Esophagus squamous epithelium (tissue), 5 donors: Measurements from ENCODE around the gene GAL3ST2. TPM values are rescaled to one million over a fixed set of nuclear protein-coding genes. Genes with fewer than 3 reads are reported as not detected.
"Not testable (repeated sequence)": the region's sequence is repeated elsewhere in the genome, so short reads cannot be mapped to it uniquely, and the experiment has no call there.

Experiments
- DNase-seq: peaks from one replicate; lab custom pipeline; 2025; lab: John Stamatoyannopoulos, UW
- H3K27ac ChIP-seq, 4 donors: fragments of 200-600 bp; sonication (generic); one replicate each; pipeline ENCODE4 v1.5.1; 2016 to 2019; ENCODE audit warnings: mild to moderate bottlenecking in 1 of 4
- H3K27me3 ChIP-seq, 4 donors: fragments of 200-600 bp; sonication (generic); 1 replicate in 3 of 4; 2 replicates in 1 of 4; pipeline versions ENCODE4 v1.5.1 to v1.6.0; 2017 to 2021; ENCODE audit warnings: antibody characterized with exemption in 1 of 4
- H3K36me3 ChIP-seq, 3 donors: fragments of 200-600 bp; sonication (generic); one replicate each; pipeline ENCODE4 v1.5.1; 2016 to 2019
- H3K4me1 ChIP-seq, 3 donors: fragments of 200-600 bp; sonication (generic); one replicate each; pipeline ENCODE4 v1.5.1; 2017 to 2019
- H3K4me3 ChIP-seq, 4 donors: fragments of 200-600 bp; sonication (generic); 1 replicate in 3 of 4; 2 replicates in 1 of 4; pipeline ENCODE4 v1.5.1; 2016 to 2019; ENCODE audit warnings: mild to moderate bottlenecking in 2 of 4, moderate library complexity in 1 of 4
- H3K9me3 ChIP-seq, 3 donors: fragments of 200-600 bp; sonication (generic); one replicate each; pipeline ENCODE4 v1.5.1; 2016 to 2019
- POLR2A ChIP-seq, 4 donors: fragments of 450-650 bp; IDR thresholded peaks; one replicate each; pipeline ENCODE4 v1.6.1; 2017; ENCODE audit warnings: antibody characterized with exemption in 4 of 4, mild to moderate bottlenecking in 4 of 4, moderate library complexity in 3 of 4
- WGBS, 2 donors: methylation state at CpG; one replicate each; pipeline ENCODE4 v1.1.5; 2018; 5-methylcytosine and 5-hydroxymethylcytosine counted together
- intact Hi-C: fragments of 100-400 bp; cut with DNase I; formaldehyde crosslinking; loops from one replicate; pipeline ENCODE4 v1.15.0; 2022
- total RNA-seq, 4 donors: library from RNA; depleted of rRNA; stranded (reverse); fragments of >200 nt; gene quantifications; one replicate each; pipeline ENCODE4 v1.1.0, GENCODE V29; 2016
- TF ChIP-seq, protein P1 (sequence below), 6 experiments: fragments of 450-650 bp in 4 of 6; fragments of 200-600 bp in 2 of 6; sonication (generic) in 2 of 6; IDR thresholded peaks; one replicate each; pipeline ENCODE4 v1.5.1; 2016 to 2019; ENCODE audit warnings: antibody characterized with exemption in 6 of 6, mild to moderate bottlenecking in 4 of 6, moderate library complexity in 4 of 6
- donor health status: DM: yes; HTN: yes; CAD: no.

The GAL3ST2 gene
- total RNA-seq, 4 donors from 2014 or later, result 0.38 TPM; not detected in 3

DNA sequence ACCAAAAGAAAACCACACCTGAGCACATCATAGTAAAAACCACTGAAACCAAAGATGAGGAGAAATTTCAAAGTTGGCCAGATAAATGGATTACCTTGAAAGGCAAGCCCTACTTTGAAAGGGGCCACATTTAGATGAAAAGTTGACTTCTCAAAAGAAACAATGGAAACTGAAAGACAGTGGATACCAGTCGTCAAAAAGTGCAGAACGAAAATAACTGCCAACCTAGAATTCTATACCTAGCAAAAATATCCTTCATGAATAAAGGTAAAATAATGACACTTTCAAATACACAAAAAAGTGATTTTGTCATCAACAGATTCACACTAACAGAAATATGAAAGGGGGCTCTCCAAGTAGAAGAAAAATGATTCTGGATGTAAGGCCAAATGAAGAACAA, 50.8 kb downstream of the GAL3ST2 start:
- H3K4me1 ChIP-seq, result no peaks in the 10 kb centered on the region
- DNase-seq, result no peak
- TF ChIP-seq, protein P1, sequence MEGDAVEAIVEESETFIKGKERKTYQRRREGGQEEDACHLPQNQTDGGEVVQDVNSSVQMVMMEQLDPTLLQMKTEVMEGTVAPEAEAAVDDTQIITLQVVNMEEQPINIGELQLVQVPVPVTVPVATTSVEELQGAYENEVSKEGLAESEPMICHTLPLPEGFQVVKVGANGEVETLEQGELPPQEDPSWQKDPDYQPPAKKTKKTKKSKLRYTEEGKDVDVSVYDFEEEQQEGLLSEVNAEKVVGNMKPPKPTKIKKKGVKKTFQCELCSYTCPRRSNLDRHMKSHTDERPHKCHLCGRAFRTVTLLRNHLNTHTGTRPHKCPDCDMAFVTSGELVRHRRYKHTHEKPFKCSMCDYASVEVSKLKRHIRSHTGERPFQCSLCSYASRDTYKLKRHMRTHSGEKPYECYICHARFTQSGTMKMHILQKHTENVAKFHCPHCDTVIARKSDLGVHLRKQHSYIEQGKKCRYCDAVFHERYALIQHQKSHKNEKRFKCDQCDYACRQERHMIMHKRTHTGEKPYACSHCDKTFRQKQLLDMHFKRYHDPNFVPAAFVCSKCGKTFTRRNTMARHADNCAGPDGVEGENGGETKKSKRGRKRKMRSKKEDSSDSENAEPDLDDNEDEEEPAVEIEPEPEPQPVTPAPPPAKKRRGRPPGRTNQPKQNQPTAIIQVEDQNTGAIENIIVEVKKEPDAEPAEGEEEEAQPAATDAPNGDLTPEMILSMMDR (IDR thresholded peaks at IDR 0.05), result no peak
- TF ChIP-seq POLR2A (IDR thresholded peaks at IDR 0.05), result no peak

GRCh38 chr2:241833101-241833663, 56.6 kb downstream of the GAL3ST2 start:
- H3K36me3 ChIP-seq, result no peaks in the 10 kb centered on the region
- intact Hi-C loops, result no loop called here
- H3K4me3 ChIP-seq, result no peak overlapping the region
- no peaks in the 10 kb centered on the region for H3K4me1 ChIP-seq
- DNase-seq, result no peak
- H3K27me3 ChIP-seq, result peaks cover 0 to 34% (median 0%) of the 10 kb centered on the region in 4 donors
- no peak overlapping the region for H3K27ac ChIP-seq
- H3K9me3 ChIP-seq, result no peaks in the 10 kb centered on the region
- 34 to 49% methylated on average over 13 of the region's 13 CpGs for WGBS, 2 donors
- TF ChIP-seq, protein P1 (IDR thresholded peaks at IDR 0.05), result no peak
- TF ChIP-seq POLR2A (IDR thresholded peaks at IDR 0.05), result no peak

More for the DNA sequence above, 50.8 kb downstream of the GAL3ST2 start:
- Histone ChIP-seq H3K27ac (no peak overlapping the region), H3K9me3 (peaks cover 0 to 16% (median 6%) of the 10 kb centered on the region in 3 donors), H3K27me3 (peaks cover 0 to 15% (median 0%) of the 10 kb centered on the region in 4 donors), H3K36me3 (no peaks in the 10 kb centered on the region), H3K4me3 (no peak overlapping the region)
- intact Hi-C loops, result no loop called here
- WGBS, 2 donors, result 56 to 69% methylated on average over 2 of the region's 2 CpGs

DNA sequence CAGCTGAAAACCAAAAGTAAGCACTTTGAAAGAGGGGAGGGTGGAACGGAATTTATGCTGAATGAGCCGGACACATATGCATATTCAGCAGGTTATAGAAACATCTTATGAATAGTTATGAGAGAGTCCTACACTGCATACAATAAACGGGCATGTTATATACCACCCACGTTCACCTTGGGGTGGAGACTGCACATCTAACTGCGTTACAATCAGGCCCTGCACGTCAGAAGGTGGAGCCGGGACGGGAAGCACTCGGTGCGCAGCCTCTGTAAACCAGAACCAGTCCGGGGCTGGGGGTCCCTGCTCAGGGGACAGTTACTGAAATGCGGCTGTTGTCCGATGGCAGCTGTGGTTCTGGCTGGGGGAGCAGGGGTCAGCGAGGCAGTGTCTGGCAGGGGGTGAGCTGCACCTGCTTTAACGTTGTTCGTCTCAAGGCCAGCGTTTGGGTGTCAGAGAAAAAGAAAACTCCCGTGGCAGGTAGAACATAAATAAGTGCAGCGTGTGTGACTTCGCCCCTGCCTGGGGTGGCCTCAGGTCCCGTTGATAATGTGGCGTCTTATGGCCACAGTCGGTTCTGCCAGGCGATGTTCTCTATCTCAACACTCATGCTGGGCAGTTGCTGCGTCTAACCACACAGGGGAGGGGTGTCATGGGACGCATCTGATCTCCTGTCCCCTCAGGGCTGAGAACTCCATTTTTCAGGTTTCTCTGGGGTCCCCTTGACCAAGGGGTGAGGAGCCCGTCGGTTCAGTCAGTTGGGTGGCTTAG, 57.3 kb downstream of the GAL3ST2 start:
- H3K4me1 ChIP-seq, H3K9me3 ChIP-seq, DNase-seq, H3K4me3 ChIP-seq, intact Hi-C loops, H3K36me3 ChIP-seq, H3K27ac ChIP-seq: not testable (repeated sequence)
- H3K27me3 ChIP-seq, result peaks cover 0 to 34% (median 0%) of the 10 kb centered on the region in 4 donors
- WGBS, 2 donors, result 80 to 82% methylated on average over 17 to 19 of the region's 28 CpGs

- no peaks in the 10 kb centered on the region for H3K4me1 ChIP-seq
- 86% methylated on average over 9 to 10 of the region's 10 CpGs for WGBS, 2 donors
- DNase-seq, result no peak
Observed at GRCh38 chr2:241834527-241835210, 58.0 kb downstream of the GAL3ST2 start.

GRCh38 chr2:241835611-241836010, 59.0 kb downstream of the GAL3ST2 start:
- intact Hi-C loops, result no loop called here
- Histone ChIP-seq H3K27ac (no peak overlapping the region), H3K9me3 (no peaks in the 10 kb centered on the region), H3K4me1 (no peaks in the 10 kb centered on the region), H3K4me3 (no peak overlapping the region), H3K36me3 (no peaks in the 10 kb centered on the region), H3K27me3 (peaks cover 0 to 34% (median 0%) of the 10 kb centered on the region in 4 donors)
- no peak for TF ChIP-seq POLR2A (IDR thresholded peaks at IDR 0.05)
- TF ChIP-seq, protein P1 (IDR thresholded peaks at IDR 0.05), result no peak
- 49 to 70% methylated on average over 4 of the region's 4 CpGs for WGBS, 2 donors
- no peak for DNase-seq

More at GRCh38 chr2:241834527-241835210, 58.0 kb downstream of the GAL3ST2 start:
- peaks cover 0 to 34% (median 0%) of the 10 kb centered on the region in 4 donors for H3K27me3 ChIP-seq
- TF ChIP-seq, protein P1 (IDR thresholded peaks at IDR 0.05), result no peak
- TF ChIP-seq POLR2A (IDR thresholded peaks at IDR 0.05), result no peak
- H3K9me3 ChIP-seq, result no peaks in the 10 kb centered on the region
- no peak overlapping the region for H3K27ac ChIP-seq
- no peak overlapping the region for H3K4me3 ChIP-seq
- intact Hi-C loops, result no loop called here
- no peaks in the 10 kb centered on the region for H3K36me3 ChIP-seq
